NT2/D1 (cell line): ENCODE data around the gene ZNF561.
A peak's percentile ranks its signal among the peaks of the same experiment; 100 is the strongest.
"Not testable (repeated sequence)": the region's sequence is repeated elsewhere in the genome, so short reads cannot be mapped to it uniquely, and the experiment has no call there.

ENCODE experiments used
- DNase-seq: peaks from one replicate; pipeline ENCODE4 v3.0.0-alpha.2; 2011; ENCODE audit warnings: low read depth, low spot score
- H3K27me3 ChIP-seq: 2 replicates; pipeline ENCODE4 v1.6.0; 2011; ENCODE audit warnings: mild to moderate bottlenecking; ENCODE audit not compliant: insufficient read length, insufficient read depth
- H3K36me3 ChIP-seq: 2 replicates; pipeline ENCODE4 v1.6.1; 2011; ENCODE audit warnings: mild to moderate bottlenecking, low read length, mixed read lengths; ENCODE audit not compliant: insufficient read depth, insufficient read length
- H3K4me1 ChIP-seq: 2 replicates; pipeline ENCODE4 v1.5.1; 2011; ENCODE audit not compliant: insufficient read depth, insufficient read length
- H3K4me3 ChIP-seq: 2 replicates; pipeline ENCODE4 v1.5.1; 2011; ENCODE audit warnings: low read depth; ENCODE audit not compliant: insufficient read length
- H3K9ac ChIP-seq: 2 replicates; pipeline ENCODE4 v1.6.0; 2011; ENCODE audit warnings: low read depth; ENCODE audit not compliant: insufficient read length
- H3K9me3 ChIP-seq: 2 replicates; pipeline ENCODE4 v1.5.1; 2011; ENCODE audit warnings: mild to moderate bottlenecking, low read length; ENCODE audit not compliant: insufficient read depth
- SUZ12 ChIP-seq: IDR thresholded peaks from 2 replicates; pipeline ENCODE4 v1.6.1; 2011; ENCODE audit not compliant: insufficient read length, insufficient read depth; ENCODE audit errors: extremely low read depth
- YY1 ChIP-seq: IDR thresholded peaks from 2 replicates; pipeline ENCODE4 v1.6.1; 2011; ENCODE audit not compliant: insufficient read length, insufficient read depth
- ZNF274 ChIP-seq: IDR thresholded peaks from 2 replicates; pipeline ENCODE4 v1.6.1; 2011; ENCODE audit warnings: mild to moderate bottlenecking, low read depth, low read length

Gene ZNF561

GRCh38 chr19:9621156-9622037, at the start of gene ZNF561:
ZNF561 (minus strand) TSS chr19:9621232; CDS start chr19:9619456, 1,776 bp downstream.
- Histone ChIP-seq H3K36me3 (peaks cover 40% of the 10 kb centered on the region), H3K9me3 (no peaks in the 10 kb centered on the region), H3K4me1 (no peaks in the 10 kb centered on the region), H3K4me3 (peak within 1 kb of the TSS; percentile 87), H3K27me3 (no peaks in the 10 kb centered on the region), H3K9ac (peak within 1 kb of the TSS; percentile 95)
- TF ChIP-seq SUZ12 (no peak), ZNF274 (no peak), YY1 (peak; percentile 88)
- peak; percentile 83 for DNase-seq

DNA sequence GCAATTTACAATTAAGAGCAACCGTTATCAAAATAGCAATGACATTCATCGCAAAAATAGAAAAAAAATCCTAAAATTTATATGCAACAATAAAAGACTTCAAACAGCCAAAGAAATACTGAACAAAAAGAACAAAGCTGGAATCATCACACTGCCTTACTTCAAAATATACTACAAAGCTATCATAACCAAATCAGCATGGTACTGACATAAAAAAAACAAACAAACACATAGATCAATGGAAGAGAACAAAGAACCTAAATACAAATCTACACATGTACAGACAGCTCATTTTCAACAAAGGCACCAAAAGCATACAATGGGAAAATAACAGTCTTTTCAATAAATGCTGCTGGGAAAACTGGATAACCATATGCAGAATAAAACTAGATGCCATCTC, 47.5 kb upstream of the ZNF561 start:
- H3K36me3 ChIP-seq: peaks cover 41% of the 10 kb centered on the region

GRCh38 chr19:9667898-9668297, 46.9 kb upstream of the ZNF561 start:
- Histone ChIP-seq H3K9ac (no peak overlapping the region), H3K27me3 (no peaks in the 10 kb centered on the region), H3K36me3 (peaks cover 36% of the 10 kb centered on the region), H3K4me1 (peaks cover under 1% of the 10 kb centered on the region), H3K9me3 (peaks cover 44% of the 10 kb centered on the region), H3K4me3 (no peak overlapping the region)
- DNase-seq: no peak
- no peak for TF ChIP-seq YY1
- no peak for TF ChIP-seq ZNF274
- no peak for TF ChIP-seq SUZ12

More for the DNA sequence above, 47.5 kb upstream of the ZNF561 start:
- Histone ChIP-seq H3K9ac (no peak overlapping the region), H3K4me3 (no peak overlapping the region), H3K4me1 (no peaks in the 10 kb centered on the region), H3K9me3 (peaks cover 50% of the 10 kb centered on the region), H3K27me3 (no peaks in the 10 kb centered on the region)
- DNase-seq: no peak
- TF ChIP-seq ZNF274 (no peak), SUZ12 (no peak), YY1 (no peak)

GRCh38 chr19:9658769-9659168, 37.7 kb upstream of the ZNF561 start:
- H3K4me3 ChIP-seq: no peak overlapping the region
- no peak for DNase-seq
- peaks cover 2% of the 10 kb centered on the region for H3K4me1 ChIP-seq
- H3K27me3 ChIP-seq: no peaks in the 10 kb centered on the region
- no peak overlapping the region for H3K9ac ChIP-seq
- peaks cover 45% of the 10 kb centered on the region for H3K36me3 ChIP-seq
- TF ChIP-seq ZNF274 (no peak), SUZ12 (no peak), YY1 (no peak)
- peaks cover 24% of the 10 kb centered on the region for H3K9me3 ChIP-seq

DNA sequence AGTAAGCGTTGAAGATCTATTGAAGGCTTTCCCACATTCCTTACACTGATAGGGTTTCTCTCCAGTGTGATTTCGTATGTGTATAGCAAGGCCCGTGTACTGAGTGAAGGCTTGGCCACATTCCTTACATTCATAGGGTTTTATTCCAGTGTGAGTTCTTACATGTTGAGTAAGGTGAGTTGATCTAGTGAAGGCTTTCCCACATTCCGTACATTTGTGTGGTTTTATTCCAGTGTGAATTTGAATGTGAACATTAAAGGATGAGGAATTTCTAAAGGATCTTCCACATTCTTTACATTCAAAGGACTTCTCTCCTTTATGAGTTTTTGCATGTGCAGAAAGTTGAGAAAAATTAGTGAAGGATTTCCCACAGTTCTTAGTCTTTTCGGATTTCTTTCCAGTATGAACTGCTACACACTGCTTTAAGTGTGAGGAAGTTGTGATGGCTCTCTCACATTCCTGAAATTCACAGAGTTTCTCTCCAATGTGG, 32.1 kb upstream of the ZNF561 start:
- Histone ChIP-seq H3K36me3 (peaks cover 78% of the 10 kb centered on the region), H3K9me3 (peaks cover 63% of the 10 kb centered on the region)
- 0 out of 2 replicates have a peak, but pooled peaks have one; percentile 14 for TF ChIP-seq ZNF274
- not testable (repeated sequence) for H3K4me3 ChIP-seq, H3K27me3 ChIP-seq, DNase-seq, H3K9ac ChIP-seq, H3K4me1 ChIP-seq

DNA sequence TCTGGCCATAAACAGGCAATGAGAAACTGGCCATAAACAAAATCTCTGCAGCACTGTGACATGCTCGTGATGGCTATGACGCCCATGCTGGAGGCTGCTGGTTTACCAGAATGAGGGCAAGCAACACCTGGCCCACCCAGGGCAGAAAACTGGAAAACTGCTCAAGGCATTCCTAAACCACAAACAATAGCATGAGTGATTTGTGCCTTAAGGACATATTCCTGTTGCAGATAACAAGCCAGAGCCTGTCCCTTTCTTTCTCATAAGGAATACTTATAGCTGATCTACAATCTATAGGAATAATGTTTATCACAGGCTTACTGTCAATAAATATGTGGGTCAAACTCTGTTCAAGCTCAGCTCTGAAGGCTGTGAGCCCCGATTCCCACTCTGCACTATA, 30.4 kb upstream of the ZNF561 start:
- not testable (repeated sequence) for H3K4me1 ChIP-seq, DNase-seq, H3K9ac ChIP-seq, H3K4me3 ChIP-seq, H3K27me3 ChIP-seq
- Histone ChIP-seq H3K36me3 (peaks cover 80% of the 10 kb centered on the region), H3K9me3 (peaks cover 63% of the 10 kb centered on the region)

DNA sequence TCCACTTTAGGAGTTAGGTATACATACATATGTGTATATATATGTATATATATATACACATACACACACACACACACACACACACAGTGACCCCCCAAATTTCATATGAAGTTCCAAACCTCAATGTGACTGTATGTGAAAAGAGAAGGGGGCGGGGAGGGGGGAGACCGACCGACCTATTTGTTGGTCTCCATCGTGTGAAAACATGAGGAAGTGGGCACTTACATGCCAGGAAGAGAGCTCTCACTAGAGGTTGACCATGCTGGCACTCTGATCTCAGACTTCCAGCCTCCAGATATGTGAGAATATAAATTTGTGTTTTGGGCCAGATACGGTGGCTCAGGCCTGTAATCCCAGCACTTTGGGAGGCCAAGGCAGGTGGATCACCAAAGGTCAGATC, 29.3 kb upstream of the ZNF561 start:
- H3K9ac ChIP-seq: no peak overlapping the region
- no peaks in the 10 kb centered on the region for H3K27me3 ChIP-seq
- no peak overlapping the region for H3K4me3 ChIP-seq
- H3K36me3 ChIP-seq: peaks cover 77% of the 10 kb centered on the region
- H3K4me1 ChIP-seq: no peaks in the 10 kb centered on the region
- peaks cover 54% of the 10 kb centered on the region for H3K9me3 ChIP-seq
- TF ChIP-seq ZNF274 (no peak), SUZ12 (no peak), YY1 (no peak)
- DNase-seq: no peak
